Upper lobe of right lung (tissue), 1 donor: ENCODE results near the gene CNIH2. TPM values are rescaled to one million over a fixed set of nuclear protein-coding genes. Genes with fewer than 3 reads are reported as not detected.

ENCODE experiments used
- ATAC-seq: fragments of 200-7000 bp; cut with Tn5 transposase; one replicate; pipeline ENCODE4 v1.9.1; 2020; ENCODE audit warnings: mild to moderate bottlenecking, moderate library complexity
- DNase-seq: peaks from one replicate; pipeline ENCODE4 v3.0.0-alpha.2; 2020
- H3K27ac ChIP-seq: fragments of 200-600 bp; one replicate; pipeline ENCODE4 v1.8.0; 2022
- H3K27me3 ChIP-seq: fragments of 200-600 bp; one replicate; pipeline ENCODE4 v1.8.0; 2022; ENCODE audit warnings: mild to moderate bottlenecking
- H3K36me3 ChIP-seq: fragments of 200-600 bp; one replicate; pipeline ENCODE4 v1.8.0; 2022
- H3K4me1 ChIP-seq: fragments of 200-600 bp; one replicate; pipeline ENCODE4 v1.8.0; 2022
- H3K4me3 ChIP-seq: fragments of 200-600 bp; one replicate; pipeline ENCODE4 v1.8.0; 2022; ENCODE audit warnings: mild to moderate bottlenecking
- H3K9me3 ChIP-seq: fragments of 200-600 bp; one replicate; pipeline ENCODE4 v1.8.0; 2022
- intact Hi-C: fragments of 100-400 bp; cut with DNase I; formaldehyde crosslinking; loops from one replicate; pipeline ENCODE4 v1.11.0; 2022
- total RNA-seq: library from RNA; stranded (reverse); fragmentation: NEBNext Ultra II Directional; extraction: Animal tissue kit (Norgen Biotek cat#: 25700); gene quantifications from one replicate; pipeline ENCODE4 v1.2.1, GENCODE V29; 2021
- TF ChIP-seq, protein P1 (sequence below): fragments of 200-600 bp; IDR thresholded peaks from one replicate; pipeline ENCODE4 v1.8.0; 2022; ENCODE audit warnings: antibody characterized with exemption
- donor health status: DM: no; HTN: yes; CAD: no; lungs with severe emphysema.

The CNIH2 gene
- total RNA-seq, 1 donor from 2014 or later, result 1.6 TPM

GRCh38 chr11:66267039-66267378, 11.0 kb upstream of the CNIH2 start:
- H3K27me3 ChIP-seq, result no peaks in the 10 kb centered on the region
- H3K4me3 ChIP-seq, result peak overlapping the region; percentile 99
- ATAC-seq, result no peak
- H3K9me3 ChIP-seq, result no peaks in the 10 kb centered on the region
- H3K36me3 ChIP-seq, result peaks cover 5% of the 10 kb centered on the region
- H3K27ac ChIP-seq, result peak overlapping the region; percentile 90
- DNase-seq, result no peak
- intact Hi-C loops, result no loop called here
- TF ChIP-seq, protein P1, sequence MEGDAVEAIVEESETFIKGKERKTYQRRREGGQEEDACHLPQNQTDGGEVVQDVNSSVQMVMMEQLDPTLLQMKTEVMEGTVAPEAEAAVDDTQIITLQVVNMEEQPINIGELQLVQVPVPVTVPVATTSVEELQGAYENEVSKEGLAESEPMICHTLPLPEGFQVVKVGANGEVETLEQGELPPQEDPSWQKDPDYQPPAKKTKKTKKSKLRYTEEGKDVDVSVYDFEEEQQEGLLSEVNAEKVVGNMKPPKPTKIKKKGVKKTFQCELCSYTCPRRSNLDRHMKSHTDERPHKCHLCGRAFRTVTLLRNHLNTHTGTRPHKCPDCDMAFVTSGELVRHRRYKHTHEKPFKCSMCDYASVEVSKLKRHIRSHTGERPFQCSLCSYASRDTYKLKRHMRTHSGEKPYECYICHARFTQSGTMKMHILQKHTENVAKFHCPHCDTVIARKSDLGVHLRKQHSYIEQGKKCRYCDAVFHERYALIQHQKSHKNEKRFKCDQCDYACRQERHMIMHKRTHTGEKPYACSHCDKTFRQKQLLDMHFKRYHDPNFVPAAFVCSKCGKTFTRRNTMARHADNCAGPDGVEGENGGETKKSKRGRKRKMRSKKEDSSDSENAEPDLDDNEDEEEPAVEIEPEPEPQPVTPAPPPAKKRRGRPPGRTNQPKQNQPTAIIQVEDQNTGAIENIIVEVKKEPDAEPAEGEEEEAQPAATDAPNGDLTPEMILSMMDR, result no peak
- H3K4me1 ChIP-seq, result peaks cover 16% of the 10 kb centered on the region

- intact Hi-C loops, result no loop called here
- TF ChIP-seq, protein P1, result no peak
- H3K4me3 ChIP-seq, result peak overlapping the region; percentile 99
- no peaks in the 10 kb centered on the region for H3K27me3 ChIP-seq
- H3K27ac ChIP-seq, result peak overlapping the region; percentile 90
- ATAC-seq (peak; percentile 84), DNase-seq (peak; percentile 93)
- H3K36me3 ChIP-seq, result peaks cover 11% of the 10 kb centered on the region
- H3K9me3 ChIP-seq, result no peaks in the 10 kb centered on the region
- H3K4me1 ChIP-seq, result peaks cover 16% of the 10 kb centered on the region
Measured at GRCh38 chr11:66267379-66268243, 10.4 kb upstream of the CNIH2 start.

GRCh38 chr11:66268244-66268951, 9.6 kb upstream of the CNIH2 start, which contains the start of gene RAB1B:
TSS of gene RAB1B (plus strand) at chr11:66268639. CDS start at chr11:66268680, 41 bp downstream.
- peak; percentile 88 for ATAC-seq
- Histone ChIP-seq H3K9me3 (no peaks in the 10 kb centered on the region), H3K27me3 (no peaks in the 10 kb centered on the region), H3K36me3 (peaks cover 19% of the 10 kb centered on the region), H3K27ac (peak within 1 kb of the TSS; percentile 90), H3K4me3 (peak within 1 kb of the TSS; percentile 99), H3K4me1 (peaks cover 16% of the 10 kb centered on the region)
- intact Hi-C loops, result no loop called here
- TF ChIP-seq, protein P1, result no peak
- DNase-seq, result peak; percentile 100

GRCh38 chr11:66268952-66269905, 8.7 kb upstream of the CNIH2 start:
- H3K36me3 ChIP-seq, result peaks cover 27% of the 10 kb centered on the region

More at GRCh38 chr11:66268952-66269905, 8.7 kb upstream of the CNIH2 start:
- ATAC-seq (no peak), DNase-seq (peak; percentile 73)
- no peaks in the 10 kb centered on the region for H3K27me3 ChIP-seq
- peak overlapping the region; percentile 99 for H3K4me3 ChIP-seq
- TF ChIP-seq, protein P1, result peak; percentile 7
- H3K9me3 ChIP-seq, result no peaks in the 10 kb centered on the region
- peak overlapping the region; percentile 90 for H3K27ac ChIP-seq
- intact Hi-C loops, result no loop called here
- H3K4me1 ChIP-seq, result peaks cover 16% of the 10 kb centered on the region
